ENCODE data around the gene CCDC146.

GRCh38 chr7:77208416-77208815, 86.0 kb downstream of the CCDC146 start:
- TF ChIP-seq CTCF (IDR thresholded peaks at IDR 0.05; ENCODE audit: borderline replicate concordance, extremely low read depth, low read length, poor library complexity, severe bottlenecking) (no peak), EZH2 (IDR thresholded peaks at IDR 0.05; ENCODE audit: borderline replicate concordance, low read depth, low read length, severe bottlenecking) (no peak)
